HepG2 (cell line): ENCODE data around the gene CHD9. TPM values are rescaled to one million over a fixed set of nuclear protein-coding genes. Genes with fewer than 3 reads are reported as not detected.
A peak's percentile ranks its signal among the peaks of the same experiment; 100 is the strongest.

ENCODE experiments used
- ATRX ChIP-seq: sonication (generic); formaldehyde crosslinking; IDR thresholded peaks from 2 replicates; pipeline ENCODE4 v1.4.0; 2020; ENCODE audit warnings: missing genetic modification reagents, borderline replicate concordance
- HOXA3 ChIP-seq: sonication (generic); formaldehyde crosslinking; IDR thresholded peaks from 2 replicates; pipeline ENCODE4 v1.5.0; 2020; ENCODE audit warnings: missing genetic modification reagents
- IKZF1 ChIP-seq: fragments of 450-650 bp; IDR thresholded peaks from 2 replicates; pipeline ENCODE4 v1.7.1; 2016
- NFE2L1 ChIP-seq: sonication (generic); formaldehyde crosslinking; IDR thresholded peaks from 2 replicates; pipeline ENCODE4 v1.4.0; 2020; ENCODE audit warnings: missing genetic modification reagents, mild to moderate bottlenecking, borderline replicate concordance
- NR2C2 ChIP-seq: sonication (generic); formaldehyde crosslinking; IDR thresholded peaks from 2 replicates; pipeline ENCODE4 v1.4.0; 2020; ENCODE audit warnings: missing genetic modification reagents, mild to moderate bottlenecking, moderate library complexity, borderline replicate concordance
- RELA ChIP-seq: sonication (generic); formaldehyde crosslinking; IDR thresholded peaks from 2 replicates; pipeline ENCODE4 v1.4.0; 2020; ENCODE audit warnings: missing genetic modification reagents
- TAF1 ChIP-seq: sonication (generic); formaldehyde crosslinking; IDR thresholded peaks from 2 replicates; pipeline ENCODE4 v1.4.0; 2020; ENCODE audit warnings: missing genetic modification reagents
- ZHX2 ChIP-seq, 2 experiments: sonication (generic) in 1 of 2; formaldehyde crosslinking in 1 of 2; IDR thresholded peaks; 2 replicates each; pipeline versions ENCODE4 v1.6.1 to v1.9.0; 2014 to 2022; ENCODE audit warnings: antibody characterized with exemption in 1 of 2, borderline replicate concordance in 1 of 2, inconsistent platforms in 1 of 2, low read depth in 1 of 2, missing genetic modification reagents in 1 of 2
- ZNF124 ChIP-seq: sonication (generic); formaldehyde crosslinking; IDR thresholded peaks from 2 replicates; pipeline ENCODE4 v1.4.0; 2020; ENCODE audit warnings: missing genetic modification reagents
- ZNF232 ChIP-seq: sonication (generic); formaldehyde crosslinking; IDR thresholded peaks from 2 replicates; pipeline ENCODE4 v1.4.0; 2020; ENCODE audit warnings: missing genetic modification reagents, borderline replicate concordance
- ZNF430 ChIP-seq: sonication (generic); formaldehyde crosslinking; IDR thresholded peaks from 2 replicates; pipeline ENCODE4 v1.9.0; 2021; ENCODE audit warnings: mild to moderate bottlenecking, missing genetic modification reagents
- ZNF567 ChIP-seq: sonication (generic); formaldehyde crosslinking; IDR thresholded peaks from 2 replicates; pipeline ENCODE4 v1.8.1; 2023; ENCODE audit warnings: mild to moderate bottlenecking, missing genetic modification reagents, borderline replicate concordance
- ZNF816 ChIP-seq: sonication (generic); formaldehyde crosslinking; IDR thresholded peaks from 2 replicates; pipeline ENCODE4 v1.8.0; 2022; ENCODE audit warnings: missing genetic modification reagents, mild to moderate bottlenecking, borderline replicate concordance
- polyA plus RNA-seq, 8 experiments: library from polyadenylated mRNA; depleted of rRNA in 3 of 8; stranded (reverse) in 7 of 8; unstranded in 1 of 8; fragments of >200 nt; fragmentation: Illumina TruSeq in 4 of 8; extraction: Trizol in 4 of 8; gene quantifications; 2 replicates each; pipeline versions ENCODE4 v1.2.1 to v1.2.3, GENCODE V29; 2011 to 2016; ENCODE audit warnings: low read depth in 4 of 8, missing spikeins in 1 of 8, mixed read lengths in 1 of 8; ENCODE audit not compliant: insufficient read depth in 1 of 8
- total RNA-seq, 5 experiments: library from RNA; depleted of rRNA; stranded (reverse); fragments of >200 nt; fragmentation: Illumina TruSeq; extraction: Trizol; gene quantifications; 2 replicates each; pipeline ENCODE4 v1.2.3, GENCODE V29; 2016; ENCODE audit warnings: low read depth in 1 of 5
- TF ChIP-seq, protein P1 (sequence below): sonication (generic); formaldehyde crosslinking; IDR thresholded peaks from 2 replicates; pipeline ENCODE4 v1.5.1; 2020; ENCODE audit warnings: mild to moderate bottlenecking, missing genetic modification reagents, moderate library complexity
- TF ChIP-seq, protein P2 (sequence below): sonication (generic); formaldehyde crosslinking; IDR thresholded peaks from 2 replicates; pipeline ENCODE4 v1.4.0; 2020; ENCODE audit warnings: missing genetic modification reagents, mild to moderate bottlenecking, borderline replicate concordance
- TF ChIP-seq, protein P3 (sequence below): sonication (generic); formaldehyde crosslinking; IDR thresholded peaks from 2 replicates; pipeline ENCODE4 v1.4.0; 2020; ENCODE audit warnings: missing genetic modification reagents

CHD9 gene
- total and polyA plus RNA-seq, 2 of the 13 experiments (the other 11 are each of a cell fraction or from before 2014, with no cell fraction given) = 23.4 to 27.7 TPM

DNA sequence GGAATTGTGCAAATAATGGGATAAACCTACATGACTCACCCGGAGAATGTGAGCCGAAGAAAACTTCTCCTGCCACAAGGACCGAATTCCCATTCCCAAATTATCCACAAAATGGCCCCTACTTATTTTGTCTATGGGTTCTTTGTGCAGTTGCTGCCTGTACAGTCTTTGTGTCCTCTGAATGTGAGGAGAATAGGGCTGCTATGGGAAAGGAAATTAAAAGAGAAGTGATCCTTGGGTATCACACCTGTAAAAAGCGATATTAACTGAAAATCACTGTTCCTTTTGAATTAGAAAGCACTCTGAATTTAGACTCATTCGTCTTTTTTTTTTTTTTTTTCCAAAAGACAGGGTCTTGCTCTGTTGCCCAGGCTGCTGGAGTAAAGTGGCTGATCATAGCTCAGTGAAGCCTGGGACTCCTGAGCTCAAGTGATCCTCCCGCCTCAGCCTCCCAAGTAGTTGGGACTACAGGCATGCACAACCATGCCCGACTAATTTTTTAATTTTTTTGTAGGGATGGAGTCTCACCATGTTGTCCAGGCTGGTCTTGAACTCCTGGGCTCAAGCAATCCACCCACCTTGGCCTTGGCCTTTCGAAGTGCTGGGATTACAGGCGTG, 45.4 kb downstream of the CHD9 start (continued):
- TF ChIP-seq, protein P1, sequence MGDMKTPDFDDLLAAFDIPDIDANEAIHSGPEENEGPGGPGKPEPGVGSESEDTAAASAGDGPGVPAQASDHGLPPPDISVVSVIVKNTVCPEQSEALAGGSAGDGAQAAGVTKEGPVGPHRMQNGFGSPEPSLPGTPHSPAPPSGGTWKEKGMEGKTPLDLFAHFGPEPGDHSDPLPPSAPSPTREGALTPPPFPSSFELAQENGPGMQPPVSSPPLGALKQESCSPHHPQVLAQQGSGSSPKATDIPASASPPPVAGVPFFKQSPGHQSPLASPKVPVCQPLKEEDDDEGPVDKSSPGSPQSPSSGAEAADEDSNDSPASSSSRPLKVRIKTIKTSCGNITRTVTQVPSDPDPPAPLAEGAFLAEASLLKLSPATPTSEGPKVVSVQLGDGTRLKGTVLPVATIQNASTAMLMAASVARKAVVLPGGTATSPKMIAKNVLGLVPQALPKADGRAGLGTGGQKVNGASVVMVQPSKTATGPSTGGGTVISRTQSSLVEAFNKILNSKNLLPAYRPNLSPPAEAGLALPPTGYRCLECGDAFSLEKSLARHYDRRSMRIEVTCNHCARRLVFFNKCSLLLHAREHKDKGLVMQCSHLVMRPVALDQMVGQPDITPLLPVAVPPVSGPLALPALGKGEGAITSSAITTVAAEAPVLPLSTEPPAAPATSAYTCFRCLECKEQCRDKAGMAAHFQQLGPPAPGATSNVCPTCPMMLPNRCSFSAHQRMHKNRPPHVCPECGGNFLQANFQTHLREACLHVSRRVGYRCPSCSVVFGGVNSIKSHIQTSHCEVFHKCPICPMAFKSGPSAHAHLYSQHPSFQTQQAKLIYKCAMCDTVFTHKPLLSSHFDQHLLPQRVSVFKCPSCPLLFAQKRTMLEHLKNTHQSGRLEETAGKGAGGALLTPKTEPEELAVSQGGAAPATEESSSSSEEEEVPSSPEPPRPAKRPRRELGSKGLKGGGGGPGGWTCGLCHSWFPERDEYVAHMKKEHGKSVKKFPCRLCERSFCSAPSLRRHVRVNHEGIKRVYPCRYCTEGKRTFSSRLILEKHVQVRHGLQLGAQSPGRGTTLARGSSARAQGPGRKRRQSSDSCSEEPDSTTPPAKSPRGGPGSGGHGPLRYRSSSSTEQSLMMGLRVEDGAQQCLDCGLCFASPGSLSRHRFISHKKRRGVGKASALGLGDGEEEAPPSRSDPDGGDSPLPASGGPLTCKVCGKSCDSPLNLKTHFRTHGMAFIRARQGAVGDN (CRISPR knock-in tag) = no peak
- 0 out of 2 replicates have a peak, but pooled peaks have one; percentile 41 for TF ChIP-seq ZNF816 (CRISPR knock-in tag)
- TF ChIP-seq RELA (CRISPR knock-in tag) = no peak
- TF ChIP-seq ZNF430 (CRISPR knock-in tag) = 0 out of 2 replicates have a peak, but pooled peaks have one; percentile 1
- TF ChIP-seq, protein P2, sequence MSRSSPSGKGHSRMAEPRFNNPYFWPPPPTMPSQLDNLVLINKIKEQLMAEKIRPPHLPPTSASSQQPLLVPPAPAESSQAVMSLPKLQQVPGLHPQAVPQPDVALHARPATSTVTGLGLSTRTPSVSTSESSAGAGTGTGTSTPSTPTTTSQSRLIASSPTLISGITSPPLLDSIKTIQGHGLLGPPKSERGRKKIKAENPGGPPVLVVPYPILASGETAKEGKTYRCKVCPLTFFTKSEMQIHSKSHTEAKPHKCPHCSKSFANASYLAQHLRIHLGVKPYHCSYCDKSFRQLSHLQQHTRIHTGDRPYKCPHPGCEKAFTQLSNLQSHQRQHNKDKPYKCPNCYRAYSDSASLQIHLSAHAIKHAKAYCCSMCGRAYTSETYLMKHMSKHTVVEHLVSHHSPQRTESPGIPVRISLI (CRISPR knock-in tag) = no peak
- no peak for TF ChIP-seq NR2C2
- TF ChIP-seq NFE2L1 (CRISPR knock-in tag) = no peak
- 0 out of 2 replicates have a peak, but pooled peaks have one; percentile 10 for TF ChIP-seq ZHX2 (IDR thresholded peaks at IDR 0.05; ENCODE audit: low read depth)
- TF ChIP-seq ZHX2 (CRISPR knock-in tag; IDR thresholded peaks at IDR 0.05; ENCODE audit: borderline replicate concordance) = no peak
- TF ChIP-seq, protein P3, sequence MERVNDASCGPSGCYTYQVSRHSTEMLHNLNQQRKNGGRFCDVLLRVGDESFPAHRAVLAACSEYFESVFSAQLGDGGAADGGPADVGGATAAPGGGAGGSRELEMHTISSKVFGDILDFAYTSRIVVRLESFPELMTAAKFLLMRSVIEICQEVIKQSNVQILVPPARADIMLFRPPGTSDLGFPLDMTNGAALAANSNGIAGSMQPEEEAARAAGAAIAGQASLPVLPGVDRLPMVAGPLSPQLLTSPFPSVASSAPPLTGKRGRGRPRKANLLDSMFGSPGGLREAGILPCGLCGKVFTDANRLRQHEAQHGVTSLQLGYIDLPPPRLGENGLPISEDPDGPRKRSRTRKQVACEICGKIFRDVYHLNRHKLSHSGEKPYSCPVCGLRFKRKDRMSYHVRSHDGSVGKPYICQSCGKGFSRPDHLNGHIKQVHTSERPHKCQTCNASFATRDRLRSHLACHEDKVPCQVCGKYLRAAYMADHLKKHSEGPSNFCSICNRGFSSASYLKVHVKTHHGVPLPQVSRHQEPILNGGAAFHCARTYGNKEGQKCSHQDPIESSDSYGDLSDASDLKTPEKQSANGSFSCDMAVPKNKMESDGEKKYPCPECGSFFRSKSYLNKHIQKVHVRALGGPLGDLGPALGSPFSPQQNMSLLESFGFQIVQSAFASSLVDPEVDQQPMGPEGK (CRISPR knock-in tag) = no peak
- TF ChIP-seq ZNF124 (CRISPR knock-in tag) = peak; percentile 100
- TF ChIP-seq IKZF1 = no peak
- TF ChIP-seq ZNF232 (CRISPR knock-in tag) = no peak
- no peak for TF ChIP-seq TAF1 (CRISPR knock-in tag)
- TF ChIP-seq ATRX = no peak
- TF ChIP-seq ZNF567 (CRISPR knock-in tag) = no peak
- TF ChIP-seq HOXA3 (CRISPR knock-in tag) = no peak
